Calu3 (cell line): Measurements from ENCODE around the gene CCSER1. TPM values are rescaled to one million over a fixed set of nuclear protein-coding genes. Genes with fewer than 3 reads are reported as not detected.

Source experiments
- BruUV-seq: library from RNA; stranded (reverse); fragments of 400-500 nt; replicated peaks from 2 replicates; lab custom pipeline; 2021; lab: Mats Ljungman, UMichigan
- CTCF ChIA-PET: fragments of 300-600 bp; sonication (Branson Sonifier 250); formaldehyde crosslinking; loops from one replicate; lab custom pipeline; 2022; ENCODE audit warnings: antibody characterized with exemption; lab: Charles Lee
- DNase-seq: peaks from one replicate; pipeline ENCODE4 v3.0.0; 2022
- H3K27ac Mint-ChIP-seq: one replicate; pipeline ENCODE4 v1.8.0; 2022; ENCODE audit warnings: mixed read lengths; ENCODE audit not compliant: unreplicated experiment
- H3K27me3 Mint-ChIP-seq: one replicate; pipeline ENCODE4 v1.8.0; 2022; ENCODE audit warnings: mixed read lengths; ENCODE audit not compliant: unreplicated experiment
- H3K36me3 Mint-ChIP-seq: one replicate; pipeline ENCODE4 v1.8.0; 2022; ENCODE audit warnings: mild to moderate bottlenecking, moderate library complexity, mixed read lengths; ENCODE audit not compliant: insufficient read depth, unreplicated experiment
- H3K4me1 Mint-ChIP-seq: one replicate; pipeline ENCODE4 v1.8.0; 2022; ENCODE audit warnings: mild to moderate bottlenecking, low read depth, mixed read lengths; ENCODE audit not compliant: unreplicated experiment
- H3K4me3 Mint-ChIP-seq: one replicate; pipeline ENCODE4 v1.8.0; 2022; ENCODE audit warnings: mild to moderate bottlenecking, low read depth, moderate library complexity, mixed read lengths; ENCODE audit not compliant: unreplicated experiment
- H3K9me3 Mint-ChIP-seq: one replicate; pipeline ENCODE4 v1.8.0; 2022; ENCODE audit warnings: low read depth, mixed read lengths; ENCODE audit not compliant: unreplicated experiment
- CTCF ChIP-seq: fragments of 200-600 bp; IDR thresholded peaks from one replicate; pipeline ENCODE4 v1.8.0; 2022; ENCODE audit warnings: antibody characterized with exemption; ENCODE audit not compliant: unreplicated experiment
- intact Hi-C: fragments of 100-400 bp; cut with micrococcal nuclease; formaldehyde crosslinking; loops from one replicate; pipeline ENCODE4 v1.10.0; 2022; ENCODE audit not compliant: unreplicated experiment
- total RNA-seq: library from RNA; stranded (reverse); gene quantifications from 2 replicates; pipeline ENCODE4 v1.2.3, GENCODE V29; 2022

CCSER1 gene
- total RNA-seq, 1 experiment from 2014 or later: 6.2 TPM

GRCh38 chr4:90095000-90095399, 32.2 kb upstream of the CCSER1 start:
- intact Hi-C loops: no loop called here
- no peak for DNase-seq
- H3K27ac Mint-ChIP-seq: no peak overlapping the region
- H3K9me3 Mint-ChIP-seq: no peaks in the 10 kb centered on the region
- no peaks in the 10 kb centered on the region for H3K27me3 Mint-ChIP-seq
- CTCF ChIA-PET: no interaction called here
- peaks cover 9% of the 10 kb centered on the region for H3K4me1 Mint-ChIP-seq
- H3K36me3 Mint-ChIP-seq: no peaks in the 10 kb centered on the region
- BruUV-seq: no TSS peak
- H3K4me3 Mint-ChIP-seq: no peak overlapping the region
- TF ChIP-seq CTCF: no peak

- CTCF ChIA-PET: interaction anchor here (1.3 kb wide), 1 partner anchor 15 kb away, joined by 4 read pairs; no protein-coding TSS in a partner anchor
- BruUV-seq: no TSS peak
- intact Hi-C loops: no loop called here
- H3K27me3 Mint-ChIP-seq: no peaks in the 10 kb centered on the region
- TF ChIP-seq CTCF: no peak
- no peak overlapping the region for H3K27ac Mint-ChIP-seq
- H3K4me1 Mint-ChIP-seq: peaks cover 6% of the 10 kb centered on the region
- no peaks in the 10 kb centered on the region for H3K36me3 Mint-ChIP-seq
- H3K4me3 Mint-ChIP-seq: no peak overlapping the region
- no peak for DNase-seq
- H3K9me3 Mint-ChIP-seq: no peaks in the 10 kb centered on the region
Observed at GRCh38 chr4:90099812-90100211, 27.4 kb upstream of the CCSER1 start.

DNA sequence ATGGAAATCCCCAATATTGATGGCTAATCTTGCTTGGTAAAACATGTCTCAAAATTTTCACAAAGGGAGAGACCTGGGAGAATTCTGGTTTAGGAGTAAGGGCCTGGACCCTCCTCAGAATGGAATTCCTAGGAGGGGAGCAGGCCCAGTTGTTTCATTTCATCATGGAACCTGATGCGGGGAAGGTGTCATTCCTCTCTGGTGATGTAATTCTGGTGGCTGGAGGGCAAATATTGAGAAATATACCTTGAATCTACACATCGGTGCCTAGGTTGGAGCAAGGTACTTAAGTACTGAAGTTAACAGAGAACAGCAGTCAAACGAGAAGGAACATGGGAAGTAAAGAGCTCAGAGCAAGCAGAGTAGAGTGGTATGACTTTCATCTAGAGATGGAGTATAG, 23.2 kb upstream of the CCSER1 start:
- no peak for TF ChIP-seq CTCF
- Mint-ChIP-seq H3K27me3 (no peaks in the 10 kb centered on the region), H3K4me3 (no peak overlapping the region), H3K9me3 (no peaks in the 10 kb centered on the region), H3K27ac (no peak overlapping the region), H3K4me1 (no peaks in the 10 kb centered on the region), H3K36me3 (no peaks in the 10 kb centered on the region)
- no peak for DNase-seq
- CTCF ChIA-PET: no interaction called here
- intact Hi-C loops: no loop called here
- BruUV-seq: no TSS peak

GRCh38 chr4:90105274-90105673, 21.9 kb upstream of the CCSER1 start:
- no peaks in the 10 kb centered on the region for H3K9me3 Mint-ChIP-seq
- H3K27me3 Mint-ChIP-seq: no peaks in the 10 kb centered on the region
- no TSS peak for BruUV-seq
- no peak overlapping the region for H3K27ac Mint-ChIP-seq
- H3K4me3 Mint-ChIP-seq: no peak overlapping the region
- DNase-seq: no peak
- TF ChIP-seq CTCF: no peak
- intact Hi-C loops: no loop called here
- CTCF ChIA-PET: no interaction called here
- no peaks in the 10 kb centered on the region for H3K36me3 Mint-ChIP-seq
- H3K4me1 Mint-ChIP-seq: no peaks in the 10 kb centered on the region
